Thyroid gland (tissue), 4 donors: Measurements from ENCODE around the gene SMIM1. TPM values are rescaled to one million over a fixed set of nuclear protein-coding genes. Genes with fewer than 3 reads are reported as not detected.

Experiments
- DNase-seq, 2 donors: peaks; one replicate each; pipeline ENCODE4 v3.0.0-alpha.2; 2019
- H3K27ac ChIP-seq, 3 donors: fragments of 200-600 bp; sonication (generic); 1 replicate in 2 of 3; 2 replicates in 1 of 3; pipeline ENCODE4 v1.5.1; 2016 to 2019; ENCODE audit warnings: mild to moderate bottlenecking in 1 of 3, moderate library complexity in 1 of 3
- H3K27me3 ChIP-seq: fragments of 200-600 bp; sonication (generic); one replicate; pipeline ENCODE4 v1.5.1; 2019
- H3K36me3 ChIP-seq, 2 donors: fragments of 200-600 bp; sonication (generic); one replicate each; pipeline ENCODE4 v1.5.1; 2016 to 2019
- H3K4me1 ChIP-seq, 2 donors: fragments of 200-600 bp; sonication (generic); one replicate each; pipeline ENCODE4 v1.5.1; 2017 to 2019
- H3K4me3 ChIP-seq, 3 donors: fragments of 200-600 bp; sonication (generic); replicated peaks in 1 of 3; 1 replicate in 2 of 3; 2 replicates in 1 of 3; pipeline ENCODE4 v1.5.1; 2016; ENCODE audit warnings: mild to moderate bottlenecking in 1 of 3
- H3K9me3 ChIP-seq: fragments of 200-600 bp; sonication (generic); one replicate; pipeline ENCODE4 v1.5.1; 2017
- POLR2A ChIP-seq, 2 donors: fragments of 450-650 bp; IDR thresholded peaks; one replicate each; pipeline ENCODE4 v1.6.1; 2017; ENCODE audit warnings: antibody characterized with exemption in 2 of 2, mild to moderate bottlenecking in 2 of 2, moderate library complexity in 1 of 2
- WGBS, 2 donors: methylation state at CpG; one replicate each; pipeline ENCODE4 v1.1.5; 2017; 5-methylcytosine and 5-hydroxymethylcytosine counted together
- intact Hi-C: fragments of 100-400 bp; cut with DNase I; formaldehyde crosslinking; loops from one replicate; pipeline ENCODE4 v1.15.1; 2023
- total RNA-seq, 4 donors: library from RNA; depleted of rRNA; stranded (reverse); fragments of >200 nt; gene quantifications; one replicate each; pipeline ENCODE4 v1.2.3, GENCODE V29; 2016
- TF ChIP-seq, protein P1 (sequence below), 6 experiments: fragments of 200-600 bp in 3 of 6; fragments of 450-650 bp in 3 of 6; sonication (generic) in 3 of 6; IDR thresholded peaks; one replicate each; pipeline ENCODE4 v1.5.1; 2016 to 2019; ENCODE audit warnings: antibody characterized with exemption in 6 of 6, mild to moderate bottlenecking in 2 of 6, inconsistent platforms in 1 of 6, moderate library complexity in 1 of 6

Gene SMIM1
- total RNA-seq, 4 donors from 2014 or later, result 8.6 to 20.2 (median 9.7) TPM

DNA sequence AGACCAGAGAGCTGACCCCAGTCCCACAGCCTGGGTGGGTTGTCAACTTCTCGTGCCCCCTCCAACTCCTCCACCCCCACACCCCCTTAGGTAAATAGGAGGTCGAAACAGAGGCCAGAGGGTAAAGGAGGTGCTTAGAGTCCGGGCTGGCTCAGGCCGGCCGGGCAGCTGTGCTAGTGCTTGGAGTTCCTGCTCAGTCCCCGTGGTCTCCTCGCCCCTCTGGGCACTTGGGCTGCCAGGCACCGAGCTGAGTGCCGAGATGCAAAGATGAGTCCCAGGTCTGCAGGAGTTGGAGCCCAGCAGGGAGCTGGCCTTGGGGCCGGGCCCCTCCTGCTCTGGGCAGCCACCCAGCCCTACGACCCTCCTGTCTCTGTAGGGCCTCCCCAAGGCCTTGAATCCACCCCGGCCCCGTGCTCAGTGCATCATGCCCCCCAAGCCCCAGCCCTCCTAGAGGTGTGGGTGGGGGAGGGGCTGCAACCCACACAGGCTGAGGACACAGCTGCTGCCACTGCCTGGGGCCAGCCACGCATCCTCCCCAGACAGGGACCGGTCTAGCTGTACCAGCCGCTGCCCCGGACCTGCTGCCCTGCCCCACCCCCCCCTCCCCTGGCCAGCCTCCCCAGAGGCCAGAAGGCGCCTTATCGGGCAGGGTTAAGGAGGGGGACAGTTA is 1.9 kb downstream of the SMIM1 start:
- 80 to 81% methylated on average over 9 to 11 of the region's 19 CpGs for WGBS, 2 donors
- peak overlapping the region in 1 of 3 donors; percentile 80 for H3K27ac ChIP-seq

DNA sequence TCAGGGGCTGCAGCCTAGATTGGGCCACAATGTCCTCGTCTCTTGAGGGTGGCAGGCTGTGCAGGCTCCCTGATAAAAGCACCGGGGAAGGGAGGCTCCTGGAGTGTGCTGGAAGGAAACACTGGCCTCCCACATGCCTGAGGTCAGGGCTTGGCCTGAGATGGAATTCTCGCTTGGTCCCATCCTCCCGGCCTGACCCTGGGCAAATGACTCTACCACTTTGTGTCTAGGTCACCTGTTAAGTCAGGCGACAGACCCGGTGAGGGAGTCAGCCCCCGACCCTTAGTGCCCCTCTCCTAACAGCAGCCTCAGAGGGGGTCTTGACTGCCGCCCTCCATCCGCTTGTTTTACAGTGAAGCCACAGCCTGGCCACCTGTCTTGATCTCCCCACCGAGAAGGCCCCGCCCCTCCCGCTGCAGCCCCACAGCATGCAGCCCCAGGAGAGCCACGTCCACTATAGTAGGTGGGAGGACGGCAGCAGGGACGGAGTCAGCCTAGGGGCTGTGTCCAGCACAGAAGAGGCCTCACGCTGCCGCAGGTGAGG is 2.5 kb downstream of the SMIM1 start:
- peaks cover 46 to 60% of the 10 kb centered on the region in 2 donors for H3K4me1 ChIP-seq
- H3K9me3 ChIP-seq, result no peaks in the 10 kb centered on the region
- intact Hi-C loops, result no loop called here
- 37% methylated on average over 14 of the region's 17 CpGs; no CpG with 5 or more reads in 1 of the 2 donors for WGBS, 2 donors
- peak overlapping the region in 1 of 3 donors; percentile 80 for H3K27ac ChIP-seq
- peaks cover 6 to 10% of the 10 kb centered on the region in 2 donors for H3K36me3 ChIP-seq
- H3K27me3 ChIP-seq, result no peaks in the 10 kb centered on the region
- no peak overlapping the region for H3K4me3 ChIP-seq
- DNase-seq, result no peak
- peak in 1 of 2 donors; percentile 3 for TF ChIP-seq POLR2A (IDR thresholded peaks at IDR 0.05)
- TF ChIP-seq, protein P1, sequence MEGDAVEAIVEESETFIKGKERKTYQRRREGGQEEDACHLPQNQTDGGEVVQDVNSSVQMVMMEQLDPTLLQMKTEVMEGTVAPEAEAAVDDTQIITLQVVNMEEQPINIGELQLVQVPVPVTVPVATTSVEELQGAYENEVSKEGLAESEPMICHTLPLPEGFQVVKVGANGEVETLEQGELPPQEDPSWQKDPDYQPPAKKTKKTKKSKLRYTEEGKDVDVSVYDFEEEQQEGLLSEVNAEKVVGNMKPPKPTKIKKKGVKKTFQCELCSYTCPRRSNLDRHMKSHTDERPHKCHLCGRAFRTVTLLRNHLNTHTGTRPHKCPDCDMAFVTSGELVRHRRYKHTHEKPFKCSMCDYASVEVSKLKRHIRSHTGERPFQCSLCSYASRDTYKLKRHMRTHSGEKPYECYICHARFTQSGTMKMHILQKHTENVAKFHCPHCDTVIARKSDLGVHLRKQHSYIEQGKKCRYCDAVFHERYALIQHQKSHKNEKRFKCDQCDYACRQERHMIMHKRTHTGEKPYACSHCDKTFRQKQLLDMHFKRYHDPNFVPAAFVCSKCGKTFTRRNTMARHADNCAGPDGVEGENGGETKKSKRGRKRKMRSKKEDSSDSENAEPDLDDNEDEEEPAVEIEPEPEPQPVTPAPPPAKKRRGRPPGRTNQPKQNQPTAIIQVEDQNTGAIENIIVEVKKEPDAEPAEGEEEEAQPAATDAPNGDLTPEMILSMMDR (IDR thresholded peaks at IDR 0.05), result no peak

More for the DNA sequence above, 1.9 kb downstream of the SMIM1 start:
- Histone ChIP-seq H3K4me1 (peaks cover 46 to 60% of the 10 kb centered on the region in 2 donors), H3K27me3 (no peaks in the 10 kb centered on the region), H3K36me3 (peaks cover under 1 to 5% of the 10 kb centered on the region in 2 donors), H3K4me3 (no peak overlapping the region), H3K9me3 (no peaks in the 10 kb centered on the region)
- no peak for DNase-seq
- intact Hi-C loops, result no loop called here
- TF ChIP-seq POLR2A (IDR thresholded peaks at IDR 0.05), result no peak
- TF ChIP-seq, protein P1 (IDR thresholded peaks at IDR 0.05), result no peak

DNA sequence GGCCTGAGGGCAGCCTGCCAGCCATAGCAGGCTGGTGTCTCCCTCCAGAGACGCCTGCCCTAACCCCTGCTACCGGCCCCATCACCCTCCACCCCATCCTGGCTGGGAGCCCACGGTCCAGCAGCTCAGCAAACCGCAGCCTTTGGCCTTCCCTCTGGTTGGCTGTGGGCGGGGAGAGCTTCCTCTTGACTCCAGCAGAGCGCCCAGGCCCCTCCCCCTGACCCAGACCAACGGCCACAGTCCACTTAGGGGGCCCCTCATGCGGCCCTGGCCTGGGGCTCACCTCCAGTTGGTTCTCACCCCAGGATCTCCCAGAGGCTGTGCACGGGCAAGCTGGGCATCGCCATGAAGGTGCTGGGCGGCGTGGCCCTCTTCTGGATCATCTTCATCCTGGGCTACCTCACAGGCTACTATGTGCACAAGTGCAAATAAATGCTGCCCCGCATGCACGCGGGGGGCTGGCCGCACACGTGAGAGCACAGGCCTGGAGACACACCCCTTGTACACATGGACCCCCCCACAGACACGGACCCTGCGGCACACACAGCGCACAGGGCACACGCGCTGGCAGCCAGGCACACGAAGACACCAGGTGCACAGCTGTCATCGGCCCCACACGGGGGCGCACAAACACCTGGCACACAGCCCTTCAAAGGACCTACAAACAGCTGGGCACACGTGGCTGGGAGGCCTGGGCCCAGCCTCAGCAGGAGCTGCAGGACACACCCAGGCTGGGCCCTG is 3.1 kb downstream of the SMIM1 start:
- peak overlapping the region; percentile 13 to 80 (median 41) for H3K27ac ChIP-seq
- peak; percentile 93 to 94 for DNase-seq
- H3K9me3 ChIP-seq, result no peaks in the 10 kb centered on the region

DNA sequence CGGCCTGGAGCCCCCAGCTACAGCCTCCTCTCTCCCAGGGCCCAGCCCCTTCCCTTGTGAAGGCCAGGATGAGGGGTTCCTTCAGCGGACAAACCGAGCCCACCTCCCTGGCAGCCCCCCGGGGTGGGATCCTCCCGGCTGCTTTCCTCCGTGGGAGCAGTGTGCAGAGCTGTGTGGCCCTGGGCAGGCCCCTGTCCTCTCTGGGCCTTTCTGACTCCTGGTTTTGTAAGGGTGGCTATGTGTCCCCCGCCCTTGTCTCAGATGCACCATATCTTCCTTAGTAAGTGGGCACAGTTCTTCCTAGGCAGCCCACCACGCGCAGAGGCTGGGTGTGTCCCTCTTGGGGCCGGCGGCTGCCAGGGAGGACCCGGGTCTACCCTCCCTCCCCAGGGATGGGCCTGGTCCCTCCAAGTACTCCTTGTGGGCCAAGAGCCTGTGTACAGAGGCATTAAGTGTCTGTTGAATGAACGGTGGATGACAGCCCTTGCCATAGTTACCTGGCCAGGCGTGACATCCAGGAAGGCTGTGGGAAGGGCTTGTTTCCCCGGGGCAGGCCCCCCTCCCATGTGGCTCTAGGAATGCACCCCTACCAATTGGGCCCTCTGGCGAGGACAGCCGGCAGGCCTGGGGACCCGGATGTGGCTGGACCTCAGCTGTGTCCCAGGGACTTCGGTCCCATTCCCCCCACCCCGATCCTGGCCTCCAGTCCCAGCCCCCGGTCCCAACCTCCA is 3.8 kb downstream of the SMIM1 start:
- peak overlapping the region; percentile 65 to 82 (median 80) for H3K27ac ChIP-seq

More for the DNA sequence above, 3.1 kb downstream of the SMIM1 start:
- Histone ChIP-seq H3K4me1 (peaks cover 46 to 60% of the 10 kb centered on the region in 2 donors), H3K36me3 (peaks cover 9 to 17% of the 10 kb centered on the region in 2 donors), H3K27me3 (no peaks in the 10 kb centered on the region), H3K4me3 (no peak overlapping the region)
- WGBS, 2 donors, result 28% methylated on average over 10 of the region's 27 CpGs; no CpG with 5 or more reads in 1 of the 2 donors
- intact Hi-C loops, result no loop called here
- TF ChIP-seq, protein P1 (IDR thresholded peaks at IDR 0.05), result peak in 4 of 6 experiments; percentile 5 to 34 (median 26)
- peak in 1 of 2 donors; percentile 1 for TF ChIP-seq POLR2A (IDR thresholded peaks at IDR 0.05)

More for the DNA sequence above, 3.8 kb downstream of the SMIM1 start:
- no peak for TF ChIP-seq POLR2A (IDR thresholded peaks at IDR 0.05)
- TF ChIP-seq, protein P1 (IDR thresholded peaks at IDR 0.05), result no peak
- H3K36me3 ChIP-seq, result peaks cover 15 to 24% of the 10 kb centered on the region in 2 donors
- intact Hi-C loops, result no loop called here
- no peaks in the 10 kb centered on the region for H3K9me3 ChIP-seq
- DNase-seq, result peak; percentile 86 to 90
- no peaks in the 10 kb centered on the region for H3K27me3 ChIP-seq
- no peak overlapping the region for H3K4me3 ChIP-seq
- peaks cover 41 to 55% of the 10 kb centered on the region in 2 donors for H3K4me1 ChIP-seq
- 35 to 42% methylated on average over 5 to 6 of the region's 21 CpGs for WGBS, 2 donors
